Esophagus (tissue), 2 donors: ENCODE measurements around the gene NAXD. TPM values are rescaled to one million over a fixed set of nuclear protein-coding genes. Genes with fewer than 3 reads are reported as not detected.
A peak's percentile ranks its signal among the peaks of the same experiment; 100 is the strongest.
"Not testable (repeated sequence)": the region's sequence is repeated elsewhere in the genome, so short reads cannot be mapped to it uniquely, and the experiment has no call there.

Experiments
- H3K27ac ChIP-seq, 2 donors: one replicate each; pipeline ENCODE4 v1.5.1; 2013; ENCODE audit warnings: low read depth in 2 of 2, mild to moderate bottlenecking in 2 of 2, inconsistent platforms in 1 of 2, low read length in 1 of 2, moderate library complexity in 1 of 2
- H3K27me3 ChIP-seq, 2 donors: one replicate each; pipeline ENCODE4 v1.6.1; 2013; ENCODE audit warnings: low read length in 2 of 2, control low read depth in 1 of 2, mild to moderate bottlenecking in 1 of 2; ENCODE audit not compliant: insufficient read depth in 2 of 2, control insufficient read depth in 1 of 2
- H3K36me3 ChIP-seq, 2 donors: one replicate each; pipeline ENCODE4 v1.6.1; 2013; ENCODE audit warnings: low read length in 1 of 2; ENCODE audit not compliant: control insufficient read depth in 2 of 2, insufficient read depth in 2 of 2
- H3K4me1 ChIP-seq, 2 donors: one replicate each; pipeline ENCODE4 v1.6.1; 2013; ENCODE audit warnings: low read length in 1 of 2; ENCODE audit not compliant: control insufficient read depth in 2 of 2, insufficient read depth in 2 of 2
- H3K4me3 ChIP-seq, 2 donors: one replicate each; pipeline ENCODE4 v1.5.1; 2013; ENCODE audit warnings: low read length in 2 of 2, mild to moderate bottlenecking in 2 of 2, low read depth in 1 of 2, moderate library complexity in 1 of 2
- H3K9me3 ChIP-seq, 2 donors: one replicate each; pipeline ENCODE4 v1.6.1; 2013; ENCODE audit warnings: mild to moderate bottlenecking in 2 of 2, low read depth in 1 of 2, low read length in 1 of 2, moderate library complexity in 1 of 2; ENCODE audit not compliant: control insufficient read depth in 2 of 2, insufficient read depth in 1 of 2
- WGBS, 2 donors: extraction: QIAGEN DNeasy Blood & Tissue Kit; methylation state at CpG; one replicate each; pipeline ENCODE4 v1.1.7; 2013; 5-methylcytosine and 5-hydroxymethylcytosine counted together
- polyA plus RNA-seq, 2 donors: library from polyadenylated mRNA; stranded (reverse); fragments of 200-250 nt; gene quantifications; one replicate each; pipeline ENCODE4 v1.2.3, GENCODE V29; 2013
- donor health status: healthy with polysubstance abuse.
- donor health status: Bipolar disorder and iron deficiency.

The NAXD gene
- polyA plus RNA-seq, 2 donors = 26.3 to 28.7 TPM

- 81 to 82% methylated on average over 9 of the region's 9 CpGs for WGBS, 2 donors
- peaks cover 0 to 36% of the 10 kb centered on the region in 2 donors for H3K36me3 ChIP-seq
- H3K4me1 ChIP-seq = peaks cover 3 to 8% of the 10 kb centered on the region in 2 donors
- no peaks in the 10 kb centered on the region for H3K9me3 ChIP-seq
- H3K4me3 ChIP-seq = no peak overlapping the region
- peak overlapping the region in 1 of 2 donors; percentile 6 for H3K27ac ChIP-seq
- no peaks in the 10 kb centered on the region for H3K27me3 ChIP-seq
Measured at GRCh38 chr13:110626521-110626920, 11.2 kb downstream of the NAXD start.

GRCh38 chr13:110627351-110627750 lies 12.0 kb downstream of the NAXD start:
- WGBS, 2 donors = 80 to 84% methylated on average over 8 of the region's 8 CpGs
- peaks cover 0 to 37% of the 10 kb centered on the region in 2 donors for H3K36me3 ChIP-seq

GRCh38 chr13:110627761-110628476 lies 12.6 kb downstream of the NAXD start:
- Histone ChIP-seq H3K36me3 (peaks cover 0 to 33% of the 10 kb centered on the region in 2 donors), H3K9me3 (no peaks in the 10 kb centered on the region), H3K27ac (peak overlapping the region in 1 of 2 donors; percentile 45), H3K27me3 (no peaks in the 10 kb centered on the region), H3K4me3 (no peak overlapping the region), H3K4me1 (peaks cover 5 to 8% of the 10 kb centered on the region in 2 donors)
- 79% methylated on average over 12 of the region's 12 CpGs for WGBS, 2 donors

More at GRCh38 chr13:110627351-110627750, 12.0 kb downstream of the NAXD start:
- peaks cover 5 to 8% of the 10 kb centered on the region in 2 donors for H3K4me1 ChIP-seq
- H3K27me3 ChIP-seq = no peaks in the 10 kb centered on the region
- H3K27ac ChIP-seq = peak overlapping the region in 1 of 2 donors; percentile 45
- no peak overlapping the region for H3K4me3 ChIP-seq
- H3K9me3 ChIP-seq = no peaks in the 10 kb centered on the region

GRCh38 chr13:110628477-110628793 lies 13.1 kb downstream of the NAXD start:
- no peaks in the 10 kb centered on the region for H3K9me3 ChIP-seq
- H3K4me1 ChIP-seq = peaks cover 5 to 8% of the 10 kb centered on the region in 2 donors
- 68 to 82% methylated on average over 13 of the region's 13 CpGs for WGBS, 2 donors
- no peaks in the 10 kb centered on the region for H3K27me3 ChIP-seq
- H3K36me3 ChIP-seq = peaks cover 0 to 28% of the 10 kb centered on the region in 2 donors
- no peak overlapping the region for H3K27ac ChIP-seq
- no peak overlapping the region for H3K4me3 ChIP-seq

GRCh38 chr13:110628952-110629701 lies 13.8 kb downstream of the NAXD start:
- H3K4me1 ChIP-seq = peaks cover 5 to 8% of the 10 kb centered on the region in 2 donors
- H3K9me3 ChIP-seq = no peaks in the 10 kb centered on the region
- no peak overlapping the region for H3K4me3 ChIP-seq
- H3K27me3 ChIP-seq = no peaks in the 10 kb centered on the region
- WGBS, 2 donors = 80% methylated on average over 19 of the region's 19 CpGs
- H3K36me3 ChIP-seq = peaks cover 0 to 26% of the 10 kb centered on the region in 2 donors
- no peak overlapping the region for H3K27ac ChIP-seq

GRCh38 chr13:110629735-110630134 lies 14.4 kb downstream of the NAXD start:
- peaks cover 0 to 29% of the 10 kb centered on the region in 2 donors for H3K36me3 ChIP-seq
- no peak overlapping the region for H3K4me3 ChIP-seq
- H3K27me3 ChIP-seq = no peaks in the 10 kb centered on the region
- no peaks in the 10 kb centered on the region for H3K9me3 ChIP-seq
- 82 to 84% methylated on average over 7 of the region's 7 CpGs for WGBS, 2 donors
- H3K4me1 ChIP-seq = peaks cover 5 to 8% of the 10 kb centered on the region in 2 donors
- no peak overlapping the region for H3K27ac ChIP-seq

- H3K36me3 ChIP-seq = peaks cover 4 to 30% of the 10 kb centered on the region in 2 donors
- no peaks in the 10 kb centered on the region for H3K9me3 ChIP-seq
- peaks cover 5 to 6% of the 10 kb centered on the region in 2 donors for H3K4me1 ChIP-seq
- WGBS, 2 donors = 69 to 79% methylated on average over 10 of the region's 10 CpGs
- no peaks in the 10 kb centered on the region for H3K27me3 ChIP-seq
- H3K27ac ChIP-seq = no peak overlapping the region
- H3K4me3 ChIP-seq = no peak overlapping the region
Measured at GRCh38 chr13:110630566-110631119, 15.3 kb downstream of the NAXD start.

- H3K4me3 ChIP-seq, H3K4me1 ChIP-seq, H3K9me3 ChIP-seq, H3K27ac ChIP-seq, H3K27me3 ChIP-seq: not testable (repeated sequence)
- peaks cover 16 to 46% of the 10 kb centered on the region in 2 donors for H3K36me3 ChIP-seq
- 93 to 97% methylated on average over 15 of the region's 15 CpGs for WGBS, 2 donors
Measured at GRCh38 chr13:110632255-110632654, 16.9 kb downstream of the NAXD start.

GRCh38 chr13:110633776-110634175 lies 18.4 kb downstream of the NAXD start:
- Histone ChIP-seq H3K27me3 (no peaks in the 10 kb centered on the region), H3K4me1 (peaks cover 2 to 9% of the 10 kb centered on the region in 2 donors), H3K4me3 (no peak overlapping the region), H3K36me3 (peaks cover 20 to 48% of the 10 kb centered on the region in 2 donors), H3K27ac (no peak overlapping the region), H3K9me3 (peaks cover 0 to 3% of the 10 kb centered on the region in 2 donors)
- 85 to 91% methylated on average over 8 of the region's 8 CpGs for WGBS, 2 donors
